A549 (cell line): ENCODE results near the gene ADISSP. TPM values are rescaled to one million over a fixed set of nuclear protein-coding genes. Genes with fewer than 3 reads are reported as not detected.

ENCODE experiments used
- ATAC-seq, 2 experiments: fragments of 200-7000 bp in 1 of 2; fragments of >200 bp in 1 of 2; cut with Nextera tagmentation in 1 of 2; cut with Tn5 transposase in 1 of 2; 3 replicates each; pipeline versions ENCODE4 v1.8.0 to v1.9.1; 2018 to 2020; ENCODE audit warnings: mild to moderate bottlenecking in 1 of 2, moderate library complexity in 1 of 2
- CTCF ChIA-PET: fragments of 300-600 bp; sonication (Branson Sonifier 250); formaldehyde crosslinking; extraction: SDS; loops from one replicate; lab custom pipeline; 2021; ENCODE audit warnings: antibody characterized with exemption, inconsistent platforms; lab: Yijun Ruan, JAX
- POLR2A ChIA-PET: fragments of 350-600 bp; formaldehyde crosslinking; extraction: SDS; loops from one replicate; lab custom pipeline; 2021; ENCODE audit warnings: antibody characterized with exemption, inconsistent platforms; lab: Yijun Ruan, JAX
- DNase-seq, 2 experiments: peaks; one replicate each; pipeline versions ENCODE4 v3.0.0 to v3.0.0-alpha.2; 2011 to 2016; ENCODE audit warnings: low read depth in 1 of 2, low spot score in 1 of 2
- FAIRE-seq: peaks from 2 replicates; lab custom pipeline; 2011; peaks lifted over from hg19 to GRCh38; lab: Jason Lieb, UNC
- H3K27ac ChIP-seq, 2 experiments: fragments of >200 bp; sonication (Bioruptor Twin); formaldehyde crosslinking; 3 replicates each; pipeline ENCODE4 v1.5.1; 2016 to 2017
- H3K4me1 ChIP-seq: fragments of >200 bp; sonication (Bioruptor Twin); formaldehyde crosslinking; 3 replicates; pipeline ENCODE4 v1.6.1; 2016
- H3K4me2 ChIP-seq: fragments of >200 bp; sonication (Bioruptor Twin); formaldehyde crosslinking; 3 replicates; pipeline ENCODE4 v1.6.1; 2016
- H3K4me3 ChIP-seq: fragments of >200 bp; sonication (Bioruptor Twin); formaldehyde crosslinking; 3 replicates; pipeline ENCODE4 v1.5.1; 2016
- H3K9me3 ChIP-seq: fragments of >200 bp; sonication (Bioruptor Twin); formaldehyde crosslinking; 3 replicates; pipeline ENCODE4 v1.6.1; 2016
- CHD2 ChIP-seq: fragments of 150-350 bp; IDR thresholded peaks from 2 replicates; pipeline ENCODE4 v1.6.1; 2014; ENCODE audit warnings: low read length; ENCODE audit not compliant: partially characterized antibody
- CTCF ChIP-seq: fragments of >200 bp; sonication (Bioruptor Twin); formaldehyde crosslinking; IDR thresholded peaks from 3 replicates; pipeline ENCODE4 v1.5.1; 2016
- EHMT2 ChIP-seq: fragments of 200-600 bp; sonication (generic); IDR thresholded peaks from 2 replicates; pipeline ENCODE4 v1.6.1; 2016; ENCODE audit warnings: antibody characterized with exemption, low read depth, mild to moderate bottlenecking, moderate library complexity
- ESRRA ChIP-seq: fragments of 150-350 bp; IDR thresholded peaks from 2 replicates; pipeline ENCODE4 v1.6.1; 2014; ENCODE audit warnings: mild to moderate bottlenecking, low read length, borderline replicate concordance
- HOXB5 ChIP-seq: fragments of 250-450 bp; sonication (Bioruptor Pico); IDR thresholded peaks from 2 replicates; pipeline ENCODE4 v1.5.0; 2020; ENCODE audit warnings: mild to moderate bottlenecking, moderate library complexity
- KDM5A ChIP-seq: fragments of 200-600 bp; sonication (generic); IDR thresholded peaks from 2 replicates; pipeline ENCODE4 v1.6.1; 2016; ENCODE audit warnings: antibody characterized with exemption, mild to moderate bottlenecking
- NR3C1 ChIP-seq: fragments of >200 bp; sonication (Bioruptor Twin); formaldehyde crosslinking; IDR thresholded peaks from 3 replicates; pipeline ENCODE4 v1.6.1; 2017
- PBX3 ChIP-seq: IDR thresholded peaks from 2 replicates; pipeline ENCODE4 v1.6.1; 2012
- PHF8 ChIP-seq: fragments of 200-600 bp; sonication (generic); IDR thresholded peaks from 2 replicates; pipeline ENCODE4 v1.6.1; 2016; ENCODE audit warnings: low read depth, mild to moderate bottlenecking, antibody characterized with exemption, moderate library complexity, borderline replicate concordance
- RCOR1 ChIP-seq: fragments of 150-350 bp; IDR thresholded peaks from 2 replicates; pipeline ENCODE4 v1.6.1; 2014; ENCODE audit warnings: antibody characterized with exemption, low read length, low read depth
- TFCP2L1 ChIP-seq: fragments of 250-450 bp; sonication (Bioruptor Pico); IDR thresholded peaks from 2 replicates; pipeline ENCODE4 v1.5.0; 2021; ENCODE audit warnings: mild to moderate bottlenecking
- WGBS: methylation state at CpG from one replicate; pipeline ENCODE4 v1.1.6; 2017; ENCODE audit errors: missing lambda C conversion rate; 5-methylcytosine and 5-hydroxymethylcytosine counted together
- polyA plus RNA-seq, 4 experiments: library from polyadenylated mRNA; depleted of rRNA in 3 of 4; stranded (reverse); fragments of >200 nt; fragmentation: RNase III in 1 of 4; extraction: RNeasy Plus Mini Kit Qiagen cat#74134 plus additional on column Dnase treatment in 1 of 4; gene quantifications; 2 replicates in 3 of 4; 3 replicates in 1 of 4; pipeline ENCODE4 v1.2.3, GENCODE V29; 2011 to 2017

The ADISSP gene
- polyA plus RNA-seq, 2 of the 4 experiments (the other 2 are of a cell fraction) = 43.9 to 104 TPM

GRCh38 chr20:3765171-3765882 is 2.2 kb downstream of the ADISSP start (continued):
- no peak for TF ChIP-seq CTCF
- TF ChIP-seq, all 56 proteins: peak for 0

GRCh38 chr20:3764659-3765058 is 2.9 kb downstream of the ADISSP start:
- TF ChIP-seq KDM5A = no peak
- no peak for TF ChIP-seq NR3C1
- TF ChIP-seq RCOR1 = no peak
- no peak for TF ChIP-seq PHF8
- no peak for TF ChIP-seq PBX3
- TF ChIP-seq TFCP2L1 = no peak
- H3K4me2 ChIP-seq = no peak overlapping the region
- peaks cover 19% of the 10 kb centered on the region for H3K4me1 ChIP-seq
- DNase-seq (no peak), FAIRE-seq (no peak), ATAC-seq (no peak)
- POLR2A ChIA-PET = no interaction called here
- CTCF ChIA-PET = interaction anchor here (1.1 to 72.1 kb wide), 7 partner anchors 0 to 86 kb away, joined by 3 to 2233 read pairs (median 52); partner anchors contain the start of genes ADAM33, ADISSP, AP5S1 and CENPB
- WGBS = 96% methylated on average over 3 of the region's 3 CpGs
- no peaks in the 10 kb centered on the region for H3K9me3 ChIP-seq
- H3K4me3 ChIP-seq = no peak overlapping the region
- no peak overlapping the region for H3K27ac ChIP-seq

GRCh38 chr20:3763671-3764601 is 3.6 kb downstream of the ADISSP start:
- Histone ChIP-seq H3K4me1 (peaks cover 12% of the 10 kb centered on the region), H3K27ac (no peak overlapping the region), H3K4me2 (no peak overlapping the region)
- ATAC-seq = no peak
- WGBS = 95% methylated on average over 8 of the region's 8 CpGs
- TF ChIP-seq ESRRA (no peak), EHMT2 (no peak), CHD2 (no peak), HOXB5 (no peak)
- TF ChIP-seq, all 56 proteins: peak for 0
- ChIA-PET POLR2A (no interaction called here), CTCF (interaction anchor here (1.1 to 72.1 kb wide), 6 partner anchors 1 to 85 kb away, joined by 3 to 2233 read pairs (median 828); partner anchors contain the start of genes ADAM33, ADISSP, CENPB and GFRA4)
- FAIRE-seq (no peak), DNase-seq (no peak)
- Histone ChIP-seq H3K9me3 (no peaks in the 10 kb centered on the region), H3K4me3 (no peak overlapping the region)

- WGBS = 84% methylated on average over 8 of the region's 10 CpGs
- Histone ChIP-seq H3K9me3 (no peaks in the 10 kb centered on the region), H3K4me2 (no peak overlapping the region), H3K4me1 (peaks cover under 1% of the 10 kb centered on the region; the same call in 1 of the 3 replicates), H3K4me3 (no peak overlapping the region), H3K27ac (no peak overlapping the region)
- DNase-seq (no peak), FAIRE-seq (no peak), ATAC-seq (no peak)
- ChIA-PET POLR2A (no interaction called here), CTCF (interaction anchor here (1.2 to 72.1 kb wide), 9 partner anchors 4 to 196 kb away, joined by 3 to 2233 read pairs (median 13); partner anchors contain the start of genes ADAM33, ADISSP, AP5S1 and CENPB)
- no peak for TF ChIP-seq TFCP2L1
These were observed 6.8 kb downstream of the ADISSP start for GRCh38 chr20:3760655-3761348.
